ENCODE measurements around the gene DLGAP3.

Gene DLGAP3

DNA sequence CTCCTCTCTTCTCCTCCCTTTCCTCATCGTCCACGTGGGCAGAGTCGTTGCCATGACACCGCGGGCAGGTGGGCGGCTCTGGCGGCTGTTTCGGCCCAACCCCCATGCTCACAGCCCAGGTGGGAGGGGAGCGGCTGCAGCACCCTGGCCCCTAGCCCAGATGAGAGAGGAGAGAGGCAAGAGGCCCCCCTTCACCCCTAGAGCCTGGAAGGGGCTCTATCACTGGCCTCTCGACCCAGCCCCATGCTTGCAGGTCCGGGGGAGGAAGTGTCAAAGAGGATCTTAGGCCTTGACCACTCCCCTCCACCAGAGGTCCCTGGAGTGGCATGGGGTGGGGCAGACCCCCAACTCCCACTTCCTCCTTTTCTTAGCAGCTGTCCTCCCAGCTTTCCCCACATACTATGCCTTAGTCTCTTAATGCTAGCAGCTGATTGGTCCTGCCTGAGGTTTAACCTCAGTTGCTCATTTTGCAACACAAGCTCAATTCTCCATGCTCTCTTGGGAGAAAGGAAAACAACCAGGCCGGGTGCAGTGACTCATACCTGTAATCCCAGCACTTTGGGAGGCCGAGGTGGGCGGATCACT is 10.4 kb downstream of the DLGAP3 start:
- no peak for DNase-seq
- Histone ChIP-seq H3K4me3 (ENCODE audit: insufficient read depth, low read depth, low read length, poor library complexity, severe bottlenecking) (no peak overlapping the region), H3K36me3 (ENCODE audit: control insufficient read depth, insufficient read depth, low read length) (no peaks in the 10 kb centered on the region), H3K27me3 (replicated peaks; ENCODE audit: control insufficient read depth, insufficient read depth, low read length, poor library complexity, severe bottlenecking) (peaks cover 16% of the 10 kb centered on the region), H3K4me1 (ENCODE audit: control insufficient read depth, insufficient read depth, low read length, poor library complexity, severe bottlenecking) (no peaks in the 10 kb centered on the region), H3K9me3 (ENCODE audit: control insufficient read depth, low read length) (no peaks in the 10 kb centered on the region), H3K27ac (ENCODE audit: insufficient read depth, low read length, poor library complexity, severe bottlenecking) (no peak overlapping the region)

DNA sequence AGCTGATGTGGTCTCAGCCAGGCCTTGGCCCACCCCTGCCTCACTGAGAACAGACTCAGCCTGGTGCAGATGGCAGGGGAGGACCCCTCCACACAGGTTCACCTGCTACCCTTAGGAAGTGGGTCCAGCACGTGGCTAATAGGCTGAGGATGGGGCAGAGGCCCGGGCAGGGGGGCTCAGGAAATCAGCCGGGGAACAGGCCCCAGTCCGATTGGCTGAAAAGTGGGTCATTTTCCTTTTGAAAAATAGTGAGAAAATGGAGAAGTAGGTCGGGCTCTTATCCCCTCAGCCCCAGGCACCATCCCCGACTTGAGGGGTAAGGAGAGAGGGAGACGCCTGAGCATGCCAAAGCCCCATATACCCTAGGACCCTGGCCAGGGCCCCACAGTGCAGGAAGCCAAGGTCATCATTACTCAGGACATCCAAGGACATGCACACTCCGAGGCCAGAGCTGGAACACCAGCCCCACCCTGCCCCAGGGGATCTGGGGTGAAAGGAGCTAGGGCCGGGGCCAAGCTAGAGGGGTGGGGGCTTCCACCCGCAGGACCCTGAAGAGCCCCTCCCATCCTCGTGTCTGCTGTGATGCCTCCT is 11.0 kb downstream of the DLGAP3 start:
- Histone ChIP-seq H3K4me1 (ENCODE audit: control insufficient read depth, insufficient read depth, low read length, poor library complexity, severe bottlenecking) (no peaks in the 10 kb centered on the region), H3K9me3 (ENCODE audit: control insufficient read depth, low read length) (no peaks in the 10 kb centered on the region), H3K4me3 (ENCODE audit: insufficient read depth, low read depth, low read length, poor library complexity, severe bottlenecking) (no peak overlapping the region), H3K36me3 (ENCODE audit: control insufficient read depth, insufficient read depth, low read length) (no peaks in the 10 kb centered on the region), H3K27me3 (replicated peaks; ENCODE audit: control insufficient read depth, insufficient read depth, low read length, poor library complexity, severe bottlenecking) (peaks cover 14% of the 10 kb centered on the region), H3K27ac (ENCODE audit: insufficient read depth, low read length, poor library complexity, severe bottlenecking) (no peak overlapping the region)
- DNase-seq: no peak

DNA sequence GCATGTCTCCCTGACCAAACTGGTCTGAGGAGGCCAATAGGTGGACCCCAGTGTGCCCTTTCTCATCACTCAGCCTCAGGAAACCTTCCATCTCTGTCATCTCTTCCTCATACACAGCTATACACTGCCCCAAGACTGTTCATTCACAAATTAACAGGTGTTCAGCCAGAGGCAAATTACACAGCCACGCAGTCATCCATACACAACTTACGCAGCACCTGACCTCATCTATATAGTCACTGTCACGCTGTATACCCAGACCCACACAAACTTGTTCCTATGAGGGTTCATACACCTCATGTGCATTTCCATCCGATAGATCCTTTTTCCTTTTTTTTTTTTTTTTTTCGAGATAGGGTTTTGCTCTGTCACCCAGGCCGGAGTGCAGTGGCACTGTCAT is 12.4 kb downstream of the DLGAP3 start:
- DNase-seq: no peak
- Histone ChIP-seq H3K4me3 (ENCODE audit: insufficient read depth, low read depth, low read length, poor library complexity, severe bottlenecking) (no peak overlapping the region), H3K9me3 (ENCODE audit: control insufficient read depth, low read length) (no peaks in the 10 kb centered on the region), H3K27ac (ENCODE audit: insufficient read depth, low read length, poor library complexity, severe bottlenecking) (no peak overlapping the region), H3K36me3 (ENCODE audit: control insufficient read depth, insufficient read depth, low read length) (no peaks in the 10 kb centered on the region), H3K27me3 (replicated peaks; ENCODE audit: control insufficient read depth, insufficient read depth, low read length, poor library complexity, severe bottlenecking) (peaks cover 4% of the 10 kb centered on the region), H3K4me1 (ENCODE audit: control insufficient read depth, insufficient read depth, low read length, poor library complexity, severe bottlenecking) (no peaks in the 10 kb centered on the region)

DNA sequence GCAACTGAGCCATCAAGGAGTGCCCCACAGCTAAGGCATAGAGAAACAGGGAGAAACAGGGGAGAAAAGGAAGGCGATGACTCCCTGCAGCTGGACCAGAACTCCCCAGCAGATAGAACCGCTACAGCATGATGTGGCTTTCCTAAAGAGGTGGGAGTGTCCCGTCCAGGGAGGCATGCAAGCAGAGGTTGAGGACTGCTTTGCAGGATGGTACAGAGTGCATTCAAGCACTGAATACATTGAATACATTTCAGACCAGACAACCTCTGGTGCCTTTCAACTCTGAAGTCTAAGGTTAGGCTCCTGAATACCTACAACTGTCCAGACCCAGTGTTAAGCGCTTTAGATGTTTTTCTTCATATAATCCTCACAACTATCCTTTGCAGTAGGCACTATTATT is 13.3 kb downstream of the DLGAP3 start:
- no peaks in the 10 kb centered on the region for H3K36me3 ChIP-seq (ENCODE audit: control insufficient read depth, insufficient read depth, low read length)
- DNase-seq: no peak
- no peak overlapping the region for H3K4me3 ChIP-seq (ENCODE audit: insufficient read depth, low read depth, low read length, poor library complexity, severe bottlenecking)
- H3K27me3 ChIP-seq (replicated peaks; ENCODE audit: control insufficient read depth, insufficient read depth, low read length, poor library complexity, severe bottlenecking): peaks cover 4% of the 10 kb centered on the region
- no peaks in the 10 kb centered on the region for H3K9me3 ChIP-seq (ENCODE audit: control insufficient read depth, low read length)
- H3K27ac ChIP-seq (ENCODE audit: insufficient read depth, low read length, poor library complexity, severe bottlenecking): no peak overlapping the region
- H3K4me1 ChIP-seq (ENCODE audit: control insufficient read depth, insufficient read depth, low read length, poor library complexity, severe bottlenecking): no peaks in the 10 kb centered on the region

DNA sequence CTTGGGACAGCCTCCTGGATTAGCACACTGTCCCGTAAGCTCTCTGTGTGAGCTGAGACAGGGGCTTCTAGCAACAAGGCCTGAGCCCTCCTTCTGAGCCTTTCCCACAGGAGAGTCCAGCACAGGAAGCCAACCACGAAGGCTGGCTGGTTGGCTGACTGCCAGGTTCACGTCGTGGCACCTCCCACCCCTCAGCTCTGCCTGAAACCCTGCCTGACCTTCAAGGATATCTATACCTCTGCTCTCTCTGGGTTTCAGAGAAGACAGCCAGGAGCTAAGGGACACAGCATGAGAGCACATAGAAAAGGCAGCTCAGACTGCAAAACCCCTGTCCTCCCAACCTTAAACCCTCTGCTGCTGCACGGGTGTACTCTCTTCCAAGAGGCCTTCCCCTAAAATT is 13.9 kb downstream of the DLGAP3 start:
- H3K4me1 ChIP-seq (ENCODE audit: control insufficient read depth, insufficient read depth, low read length, poor library complexity, severe bottlenecking): no peaks in the 10 kb centered on the region
- no peaks in the 10 kb centered on the region for H3K9me3 ChIP-seq (ENCODE audit: control insufficient read depth, low read length)
- H3K27ac ChIP-seq (ENCODE audit: insufficient read depth, low read length, poor library complexity, severe bottlenecking): no peak overlapping the region
- H3K36me3 ChIP-seq (ENCODE audit: control insufficient read depth, insufficient read depth, low read length): no peaks in the 10 kb centered on the region
- H3K27me3 ChIP-seq (replicated peaks; ENCODE audit: control insufficient read depth, insufficient read depth, low read length, poor library complexity, severe bottlenecking): peaks cover 4% of the 10 kb centered on the region
- H3K4me3 ChIP-seq (ENCODE audit: insufficient read depth, low read depth, low read length, poor library complexity, severe bottlenecking): no peak overlapping the region
- no peak for DNase-seq

DNA sequence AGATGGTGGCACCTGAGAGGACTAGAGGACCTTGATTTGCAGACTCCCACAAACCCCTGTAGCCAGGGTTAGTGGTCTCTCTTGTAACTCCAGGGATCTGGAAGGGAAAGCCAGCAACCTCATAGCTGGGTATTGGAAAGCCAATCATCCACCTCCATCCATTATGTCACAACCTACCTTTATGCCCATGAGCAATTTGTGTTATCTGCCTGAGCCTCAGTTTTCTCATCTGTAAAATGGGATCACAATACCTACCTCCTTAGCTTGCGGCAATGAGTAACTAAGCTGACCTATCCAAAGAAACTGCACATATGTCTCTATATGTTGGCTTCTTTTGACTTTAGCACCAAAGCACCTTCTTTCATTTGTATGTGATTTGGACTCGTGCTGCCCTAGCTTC is 14.5 kb downstream of the DLGAP3 start:
- no peak for DNase-seq
- Histone ChIP-seq H3K27me3 (replicated peaks; ENCODE audit: control insufficient read depth, insufficient read depth, low read length, poor library complexity, severe bottlenecking) (peaks cover 4% of the 10 kb centered on the region), H3K4me3 (ENCODE audit: insufficient read depth, low read depth, low read length, poor library complexity, severe bottlenecking) (no peak overlapping the region), H3K36me3 (ENCODE audit: control insufficient read depth, insufficient read depth, low read length) (no peaks in the 10 kb centered on the region), H3K4me1 (ENCODE audit: control insufficient read depth, insufficient read depth, low read length, poor library complexity, severe bottlenecking) (no peaks in the 10 kb centered on the region), H3K27ac (ENCODE audit: insufficient read depth, low read length, poor library complexity, severe bottlenecking) (no peak overlapping the region), H3K9me3 (ENCODE audit: control insufficient read depth, low read length) (no peaks in the 10 kb centered on the region)

DNA sequence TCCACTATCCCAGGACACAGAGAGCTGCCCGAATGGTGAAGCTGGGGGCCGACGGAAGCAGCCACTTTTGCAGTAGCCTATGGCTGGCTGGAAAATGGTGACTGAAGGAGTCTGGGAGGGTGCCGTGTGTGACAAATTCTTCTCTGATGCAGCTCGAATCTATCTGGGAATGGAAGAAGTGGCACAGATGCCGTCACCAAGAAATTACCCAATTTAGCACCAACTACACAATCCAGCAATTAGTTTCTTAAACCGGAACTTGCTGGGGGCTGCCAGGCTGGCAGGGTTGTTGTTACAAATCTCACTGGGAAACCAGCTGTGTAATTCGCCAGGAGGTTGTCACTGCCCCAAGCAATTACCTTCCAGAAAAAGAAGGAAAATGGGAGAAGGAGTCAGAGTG is 18.0 kb downstream of the DLGAP3 start:
- no peaks in the 10 kb centered on the region for H3K4me1 ChIP-seq (ENCODE audit: control insufficient read depth, insufficient read depth, low read length, poor library complexity, severe bottlenecking)
- DNase-seq: no peak

DNA sequence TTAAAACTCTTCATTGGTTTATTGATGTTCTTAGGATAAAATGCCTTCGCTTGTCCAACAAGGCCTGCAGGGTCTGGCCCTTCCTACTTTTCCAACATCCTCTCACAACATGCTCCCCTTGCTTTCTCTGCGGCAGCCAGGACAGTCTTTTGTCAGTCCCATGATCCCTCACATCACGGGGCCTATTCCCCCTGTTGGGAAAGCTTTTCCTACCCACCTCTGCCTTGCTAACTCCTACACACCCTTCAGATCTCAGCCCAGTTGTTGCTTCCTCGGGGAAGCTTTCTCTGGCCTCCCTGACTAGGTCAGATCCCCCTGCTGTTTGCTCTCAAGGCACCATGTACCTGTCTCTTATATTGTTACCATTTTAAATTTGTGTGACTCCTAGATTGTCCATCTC is 19.0 kb downstream of the DLGAP3 start:
- Histone ChIP-seq H3K27me3 (replicated peaks; ENCODE audit: control insufficient read depth, insufficient read depth, low read length, poor library complexity, severe bottlenecking) (no peaks in the 10 kb centered on the region), H3K4me3 (ENCODE audit: insufficient read depth, low read depth, low read length, poor library complexity, severe bottlenecking) (no peak overlapping the region), H3K4me1 (ENCODE audit: control insufficient read depth, insufficient read depth, low read length, poor library complexity, severe bottlenecking) (no peaks in the 10 kb centered on the region), H3K36me3 (ENCODE audit: control insufficient read depth, insufficient read depth, low read length) (no peaks in the 10 kb centered on the region), H3K9me3 (ENCODE audit: control insufficient read depth, low read length) (no peaks in the 10 kb centered on the region), H3K27ac (ENCODE audit: insufficient read depth, low read length, poor library complexity, severe bottlenecking) (no peak overlapping the region)
- DNase-seq: no peak

More for the DNA sequence above, 18.0 kb downstream of the DLGAP3 start:
- no peaks in the 10 kb centered on the region for H3K9me3 ChIP-seq (ENCODE audit: control insufficient read depth, low read length)
- no peaks in the 10 kb centered on the region for H3K27me3 ChIP-seq (replicated peaks; ENCODE audit: control insufficient read depth, insufficient read depth, low read length, poor library complexity, severe bottlenecking)
- H3K27ac ChIP-seq (ENCODE audit: insufficient read depth, low read length, poor library complexity, severe bottlenecking): no peak overlapping the region
- H3K36me3 ChIP-seq (ENCODE audit: control insufficient read depth, insufficient read depth, low read length): no peaks in the 10 kb centered on the region
- no peak overlapping the region for H3K4me3 ChIP-seq (ENCODE audit: insufficient read depth, low read depth, low read length, poor library complexity, severe bottlenecking)

DNA sequence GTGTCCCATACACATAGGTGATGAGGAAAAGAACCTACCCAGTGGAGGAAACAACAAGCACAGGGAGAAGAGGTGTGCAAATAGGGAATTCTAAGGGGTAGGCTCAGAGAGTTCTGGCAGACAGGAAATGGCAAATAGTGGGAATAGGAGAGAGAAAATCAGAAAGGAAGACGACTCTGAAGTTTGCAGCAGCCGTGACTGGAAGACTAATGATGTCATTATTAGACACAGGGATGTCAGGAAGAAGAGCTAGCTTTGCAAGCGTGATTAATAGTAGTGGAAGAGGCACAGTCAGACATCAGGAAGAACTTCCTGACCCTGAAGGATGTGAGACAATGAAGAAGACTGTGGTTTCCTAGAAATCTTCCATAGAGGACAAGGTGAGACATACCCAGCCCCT is 21.1 kb downstream of the DLGAP3 start:
- no peak overlapping the region for H3K4me3 ChIP-seq (ENCODE audit: insufficient read depth, low read depth, low read length, poor library complexity, severe bottlenecking)
- H3K27ac ChIP-seq (ENCODE audit: insufficient read depth, low read length, poor library complexity, severe bottlenecking): no peak overlapping the region
- H3K9me3 ChIP-seq (ENCODE audit: control insufficient read depth, low read length): no peaks in the 10 kb centered on the region
- DNase-seq: no peak
- no peaks in the 10 kb centered on the region for H3K36me3 ChIP-seq (ENCODE audit: control insufficient read depth, insufficient read depth, low read length)
- H3K4me1 ChIP-seq (ENCODE audit: control insufficient read depth, insufficient read depth, low read length, poor library complexity, severe bottlenecking): no peaks in the 10 kb centered on the region
- no peaks in the 10 kb centered on the region for H3K27me3 ChIP-seq (replicated peaks; ENCODE audit: control insufficient read depth, insufficient read depth, low read length, poor library complexity, severe bottlenecking)

DNA sequence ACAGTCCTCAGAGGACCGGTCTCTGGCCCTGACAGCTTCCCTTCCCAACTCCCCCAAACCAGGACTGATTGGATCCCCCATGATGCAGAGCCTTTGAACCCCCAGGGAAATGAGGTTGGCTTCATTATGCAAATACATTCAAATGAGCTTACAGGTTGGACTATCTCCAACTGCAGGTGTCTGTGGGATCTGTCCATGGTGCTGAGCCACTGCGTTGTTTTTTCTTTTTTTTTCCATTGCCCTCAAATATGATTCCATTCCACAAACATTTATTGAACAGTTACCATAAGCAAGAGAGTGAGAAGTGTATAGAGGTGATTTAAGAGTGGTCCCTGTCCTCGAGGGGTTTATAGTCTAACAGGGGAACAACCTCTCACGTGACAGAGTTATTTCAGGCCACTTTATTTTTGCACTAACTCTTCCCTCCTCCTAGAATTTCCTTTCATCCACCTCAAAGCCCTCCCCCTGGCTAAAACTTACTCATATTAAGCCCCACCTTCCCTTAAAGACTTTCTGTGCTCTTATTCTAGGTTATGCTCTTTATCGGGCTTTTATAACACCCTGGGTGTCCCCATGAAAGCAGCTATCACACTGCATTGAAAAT is 21.9 kb downstream of the DLGAP3 start:
- no peaks in the 10 kb centered on the region for H3K9me3 ChIP-seq (ENCODE audit: control insufficient read depth, low read length)
- DNase-seq: no peak
- H3K27me3 ChIP-seq (replicated peaks; ENCODE audit: control insufficient read depth, insufficient read depth, low read length, poor library complexity, severe bottlenecking): no peaks in the 10 kb centered on the region
- no peaks in the 10 kb centered on the region for H3K36me3 ChIP-seq (ENCODE audit: control insufficient read depth, insufficient read depth, low read length)
- H3K4me1 ChIP-seq (ENCODE audit: control insufficient read depth, insufficient read depth, low read length, poor library complexity, severe bottlenecking): no peaks in the 10 kb centered on the region
- no peak overlapping the region for H3K27ac ChIP-seq (ENCODE audit: insufficient read depth, low read length, poor library complexity, severe bottlenecking)
- H3K4me3 ChIP-seq (ENCODE audit: insufficient read depth, low read depth, low read length, poor library complexity, severe bottlenecking): no peak overlapping the region

All from effector memory CD4-positive, alpha-beta T cell (primary cell).